Mucosa of gallbladder (tissue), 1 donor: ENCODE data around the gene EDC4. TPM values are rescaled to one million over a fixed set of nuclear protein-coding genes. Genes with fewer than 3 reads are reported as not detected.
"Not testable (repeated sequence)": the region's sequence is repeated elsewhere in the genome, so short reads cannot be mapped to it uniquely, and the experiment has no call there.

Experiments
- DNase-seq: peaks from one replicate; pipeline ENCODE4 v3.0.0-alpha.2; 2020; ENCODE audit warnings: low spot score
- total RNA-seq: library from RNA; stranded (reverse); gene quantifications from one replicate; pipeline ENCODE4 v1.2.1, GENCODE V29; 2021
- donor health status: DM: no; HTN: no; CAD: no.

Gene EDC4
- total RNA-seq, 1 donor from 2014 or later: 59.5 TPM

DNA sequence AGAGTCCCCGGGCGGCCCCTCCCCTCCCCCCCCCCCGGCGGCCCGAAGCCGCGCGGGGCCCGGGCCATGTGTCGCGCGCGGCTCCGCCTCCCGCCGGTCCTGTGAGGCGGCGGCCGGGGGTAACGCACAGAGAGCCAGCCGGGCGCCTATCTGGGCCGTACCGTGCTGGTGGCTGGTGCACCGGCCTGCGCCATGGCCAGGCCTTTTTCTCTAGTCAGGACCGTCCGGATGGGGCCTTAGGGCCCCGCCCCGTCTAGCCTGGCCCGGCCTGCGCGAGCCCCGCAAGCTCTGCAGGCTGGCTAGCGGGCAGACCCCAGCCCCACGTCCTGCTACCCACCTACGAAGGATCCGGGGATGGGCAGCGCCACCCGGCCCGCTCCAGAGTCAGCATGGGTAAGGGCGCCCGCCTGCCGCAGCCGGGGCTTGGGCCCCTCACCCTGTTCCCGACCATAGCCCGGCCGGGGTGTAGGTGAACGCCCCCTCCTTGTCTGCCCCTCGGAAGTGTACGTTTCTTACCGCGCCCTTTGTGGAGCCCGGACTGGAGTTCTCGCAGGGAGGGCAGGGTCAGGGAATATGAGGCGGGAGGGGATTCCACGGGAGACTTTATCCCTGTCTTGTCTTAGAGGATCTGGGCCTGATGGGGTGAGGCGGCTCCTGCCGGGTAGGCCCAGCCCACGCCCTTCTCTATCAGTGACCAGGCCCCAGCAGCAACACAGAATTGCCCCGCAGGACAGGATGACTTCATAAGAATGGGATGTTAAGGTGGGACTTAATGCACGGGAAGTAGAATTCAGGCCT lies 25.6 kb upstream of the EDC4 start, which contains the start of gene CENPT:
CENPT (minus strand) TSS at position 630 of the 798 bp plus-strand sequence. CDS start 13,834 bp downstream, outside the sequence.
- no peak for DNase-seq

DNA sequence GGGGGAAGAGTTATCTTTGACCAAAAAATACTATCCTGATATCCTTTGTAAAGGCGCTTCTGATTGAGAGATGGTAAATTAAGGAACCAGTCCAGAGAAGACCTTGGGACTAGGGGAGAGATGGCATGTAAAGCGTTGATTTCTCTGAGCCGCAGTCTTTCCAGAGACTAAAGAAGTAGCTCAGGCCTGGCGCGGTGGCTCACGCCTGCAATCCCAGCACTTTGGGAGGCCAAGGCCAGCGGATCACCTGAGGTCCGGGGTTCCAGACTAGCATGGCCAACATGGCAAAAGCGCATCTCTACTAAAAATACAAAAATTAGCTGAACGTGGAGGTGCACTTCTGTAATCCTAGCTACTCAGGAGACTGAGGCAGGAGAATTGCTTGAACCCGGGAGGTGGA lies 24.7 kb upstream of the EDC4 start:
- DNase-seq: no peak

DNA sequence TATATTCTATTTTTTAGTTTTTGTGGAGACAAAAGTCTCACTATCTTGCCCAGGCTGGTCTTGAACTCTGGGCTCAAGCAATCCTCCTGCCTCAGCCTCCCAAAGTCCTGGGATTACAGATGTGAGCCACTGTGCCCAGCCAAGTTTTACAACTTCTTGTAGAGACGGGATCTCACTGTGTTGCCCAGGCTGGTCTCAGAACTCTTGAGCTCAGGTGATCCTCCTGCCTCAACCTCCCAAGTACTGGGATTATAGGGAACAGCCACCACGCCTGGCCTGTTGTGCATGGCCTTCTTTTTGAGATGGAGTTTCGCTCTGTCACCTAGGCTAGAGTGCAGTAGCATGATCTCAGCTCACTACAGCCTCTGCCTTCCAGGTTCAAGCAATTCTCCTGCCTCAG lies 19.2 kb upstream of the EDC4 start:
- DNase-seq: no peak

DNA sequence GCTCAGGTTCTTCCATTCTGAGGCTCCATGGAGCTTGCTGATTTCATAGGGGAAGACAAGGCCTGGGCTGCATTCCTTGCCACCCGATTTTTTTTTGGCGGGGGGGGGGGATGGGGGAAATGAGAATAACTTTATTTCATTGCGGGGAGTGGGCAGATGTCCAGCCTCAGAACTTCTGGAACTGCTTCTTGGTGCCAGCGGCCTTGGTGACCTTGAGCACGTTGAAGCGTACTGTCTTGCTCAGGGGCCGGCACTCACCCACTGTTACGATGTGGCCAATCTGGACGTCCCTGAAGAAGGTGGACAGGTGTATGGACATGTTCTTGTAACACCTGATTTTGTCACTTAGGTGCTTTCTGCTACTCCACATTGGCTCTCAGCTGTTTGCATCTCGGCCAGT lies 17.1 kb upstream of the EDC4 start:
- DNase-seq: no peak

DNA sequence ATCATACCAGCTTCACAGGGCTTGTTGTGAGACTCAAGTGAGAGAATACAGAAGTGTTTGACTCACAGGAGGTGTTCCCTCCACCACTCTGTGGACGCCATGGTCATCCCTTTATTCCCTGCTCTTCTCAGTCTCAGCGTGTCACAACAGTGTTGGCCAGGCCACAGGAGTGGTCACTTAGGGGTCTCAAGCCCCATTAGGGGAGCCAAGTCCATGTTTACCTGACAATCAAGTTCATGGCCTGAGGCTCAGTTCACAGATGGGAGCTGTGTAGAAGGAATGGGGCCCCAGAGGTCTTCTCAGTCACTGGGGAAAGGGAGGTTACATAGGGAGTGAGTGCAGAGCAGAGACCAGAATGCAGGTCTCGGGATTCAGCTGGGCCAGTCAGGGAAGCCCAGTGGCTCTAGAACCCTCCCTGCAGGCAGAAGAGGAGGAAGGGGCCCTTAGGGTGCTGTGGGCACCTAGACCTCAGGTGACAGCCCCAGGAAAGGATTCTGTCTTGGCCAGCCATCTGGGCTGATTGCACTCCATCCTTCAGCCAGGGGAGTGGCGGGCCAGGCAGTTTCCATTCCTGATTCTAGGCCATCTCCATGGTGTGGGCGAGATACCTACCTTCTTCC lies 15.8 kb upstream of the EDC4 start:
- DNase-seq: no peak

DNA sequence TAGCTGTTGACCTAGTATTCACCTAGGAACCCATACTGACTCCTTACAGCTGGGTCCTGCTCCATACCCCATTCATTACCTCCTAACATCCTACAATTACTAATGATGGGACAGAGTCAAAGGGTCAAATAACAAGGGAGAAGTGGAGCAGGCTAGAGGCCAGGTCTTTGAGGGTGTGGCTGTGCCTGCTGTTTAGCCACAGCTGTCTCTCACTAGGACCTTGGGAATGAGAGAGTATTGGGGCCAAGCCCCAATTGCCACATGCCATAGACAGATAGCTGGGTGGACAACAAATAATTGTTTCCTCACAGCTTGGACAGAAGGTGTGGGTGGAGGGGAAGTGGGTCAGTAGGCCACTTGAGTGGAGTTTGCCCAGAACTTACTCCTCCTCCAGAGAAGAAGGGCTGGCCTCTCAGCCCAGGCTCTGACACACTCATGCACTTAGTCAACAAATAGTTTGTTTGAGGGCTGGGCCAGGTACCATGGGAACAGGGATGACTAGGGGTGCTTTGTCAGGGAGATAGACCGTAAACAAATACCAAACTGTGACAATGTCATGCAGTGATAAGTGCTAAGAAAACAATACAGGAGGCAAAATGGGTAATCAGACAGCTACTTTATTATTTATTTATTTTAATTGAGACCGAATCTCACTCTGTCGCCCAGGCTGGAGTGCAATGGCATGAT lies 15.2 kb upstream of the EDC4 start:
- DNase-seq: peak; percentile 77

DNA sequence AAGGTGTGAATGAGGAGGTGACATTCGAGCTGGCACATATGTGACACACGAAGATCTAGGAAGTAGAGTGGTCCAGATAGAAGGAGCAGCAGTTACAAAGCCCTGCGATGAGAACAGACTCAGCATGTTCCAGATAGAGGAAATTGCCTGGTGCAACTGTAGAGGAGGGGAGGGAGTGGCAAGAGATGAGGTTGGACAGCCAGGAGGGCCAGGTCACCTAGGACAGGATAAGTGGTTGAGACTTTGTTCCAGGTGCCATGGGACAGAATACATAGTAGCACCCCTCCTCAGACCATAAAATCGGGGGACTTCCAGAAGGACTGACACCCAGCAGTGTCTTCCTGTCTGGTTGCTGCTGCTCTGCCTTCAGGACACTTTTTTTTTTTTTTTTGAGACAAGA lies 14.4 kb upstream of the EDC4 start:
- DNase-seq: no peak

DNA sequence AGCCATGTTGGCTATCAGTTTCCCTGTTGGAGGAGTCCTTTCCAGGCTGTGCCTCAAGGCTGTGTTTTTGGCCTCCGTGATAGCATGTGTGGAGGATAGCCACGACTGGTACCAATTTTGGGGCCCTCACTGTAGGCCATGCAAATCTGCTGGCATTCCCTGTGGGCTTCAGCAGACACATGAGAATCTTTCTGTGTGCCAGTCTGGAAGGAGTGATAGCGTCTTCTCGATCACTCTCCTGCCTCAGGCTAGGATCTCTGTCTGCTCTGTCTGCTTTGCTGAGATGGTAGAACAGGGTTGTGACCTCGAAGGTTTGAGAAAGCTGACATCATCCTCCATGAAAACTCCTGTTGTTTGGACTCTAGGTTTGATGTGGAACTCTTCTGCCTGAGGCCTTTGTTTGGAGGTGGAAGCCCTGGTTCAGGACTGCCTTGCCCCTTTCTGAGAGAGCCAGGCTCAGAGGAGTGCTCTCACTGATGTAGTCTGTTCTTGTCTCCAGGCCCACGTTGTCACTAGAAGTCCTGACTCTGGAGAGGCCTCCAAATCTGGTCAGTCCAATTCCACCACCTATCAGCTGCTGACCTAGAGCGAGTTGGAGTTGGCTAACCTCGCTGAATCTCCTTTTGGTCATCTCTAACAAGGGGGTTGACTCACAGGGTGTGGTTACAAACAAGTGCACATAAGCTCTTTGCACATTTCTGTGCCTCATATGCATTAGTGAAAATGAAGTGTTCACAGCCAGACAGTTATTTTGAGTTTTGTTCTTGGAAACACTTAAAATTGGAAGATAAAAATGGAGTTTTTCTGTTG lies 12.1 kb upstream of the EDC4 start:
- DNase-seq: no peak

DNA sequence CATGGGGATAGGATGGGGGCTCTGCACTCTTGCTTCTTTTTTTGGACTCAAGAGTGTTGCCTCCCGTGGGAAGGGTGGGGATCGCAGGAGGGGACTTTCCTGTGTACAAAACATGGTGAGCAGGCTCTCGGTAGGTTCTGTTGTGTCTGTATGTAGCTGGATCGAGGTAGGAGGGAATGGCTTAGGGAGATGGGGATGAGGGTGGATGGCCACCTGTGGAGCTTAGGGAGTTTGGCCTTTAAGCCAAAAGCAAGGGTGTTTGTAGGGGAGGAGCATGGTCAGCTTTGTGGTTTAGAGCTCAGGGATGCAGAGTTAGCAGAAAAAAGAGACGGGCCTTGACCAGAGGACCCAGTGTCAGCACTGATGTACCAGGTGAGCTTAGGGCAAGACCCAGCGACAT lies 11.0 kb upstream of the EDC4 start:
- no peak for DNase-seq

DNA sequence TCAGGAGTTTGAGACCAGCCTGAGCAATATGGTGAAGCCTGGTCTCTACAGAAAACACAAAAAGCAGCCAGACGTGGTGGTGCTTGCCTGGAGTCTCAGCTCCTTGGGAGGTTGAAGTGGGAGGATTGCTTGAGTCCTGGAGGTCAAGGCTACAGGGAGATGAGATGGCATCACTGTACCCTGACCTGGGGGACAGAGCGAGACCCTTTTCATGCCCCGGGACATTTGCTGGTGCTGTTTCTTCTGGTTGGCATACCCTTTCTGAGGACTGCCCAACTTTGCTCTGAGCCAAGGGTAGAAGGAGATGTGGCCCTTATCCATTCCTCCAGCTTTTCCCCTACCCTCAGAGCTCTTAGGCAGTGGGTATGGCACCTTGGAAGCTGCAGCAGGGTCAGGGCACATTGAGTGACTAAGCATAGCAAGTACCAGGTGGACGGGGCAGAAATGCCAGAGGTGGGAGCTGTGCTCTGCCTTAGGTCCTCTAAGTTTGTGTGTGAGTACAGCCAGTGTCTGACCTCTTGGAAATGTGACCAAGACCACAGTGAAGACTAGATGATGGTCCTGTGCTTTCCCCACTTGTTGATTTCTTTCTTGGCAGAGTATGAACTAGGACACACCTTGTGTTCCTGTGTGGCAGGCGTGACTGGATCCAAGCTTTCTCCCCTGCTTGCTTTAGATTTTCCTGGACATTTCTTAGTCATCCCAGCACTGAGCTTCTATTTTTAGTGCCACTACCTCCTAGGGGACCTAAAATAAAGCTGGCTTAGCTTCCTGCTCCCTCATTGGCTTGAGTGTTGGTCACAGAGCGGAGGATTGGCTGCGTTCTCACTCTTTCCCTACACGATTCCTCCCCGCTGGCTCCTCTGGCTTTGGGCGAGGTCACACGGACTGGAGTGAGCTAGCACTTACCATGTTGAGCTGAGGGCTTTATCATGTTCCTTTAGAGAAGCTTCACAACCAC lies 9.9 kb upstream of the EDC4 start:
- no peak for DNase-seq

DNA sequence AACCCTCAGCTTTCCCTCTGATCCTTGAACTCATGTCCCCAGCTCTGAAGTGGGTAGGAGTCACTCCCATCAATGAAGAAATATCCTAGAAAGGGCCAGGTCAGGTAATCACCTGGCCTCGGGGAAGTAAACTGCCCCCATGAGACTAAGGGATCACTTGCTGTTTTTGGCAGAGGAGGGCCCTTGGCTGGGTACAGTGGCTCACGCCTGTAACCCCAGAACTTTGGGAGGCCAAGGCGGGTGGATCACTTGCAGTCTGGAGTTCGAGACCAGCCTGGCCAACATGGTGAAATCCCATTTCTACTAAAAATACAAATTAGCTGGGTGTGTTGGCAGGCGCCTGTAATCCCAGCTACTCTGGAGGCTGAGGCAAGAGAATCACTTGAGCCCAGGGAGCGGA lies 8.8 kb upstream of the EDC4 start:
- DNase-seq: not testable (repeated sequence)

DNA sequence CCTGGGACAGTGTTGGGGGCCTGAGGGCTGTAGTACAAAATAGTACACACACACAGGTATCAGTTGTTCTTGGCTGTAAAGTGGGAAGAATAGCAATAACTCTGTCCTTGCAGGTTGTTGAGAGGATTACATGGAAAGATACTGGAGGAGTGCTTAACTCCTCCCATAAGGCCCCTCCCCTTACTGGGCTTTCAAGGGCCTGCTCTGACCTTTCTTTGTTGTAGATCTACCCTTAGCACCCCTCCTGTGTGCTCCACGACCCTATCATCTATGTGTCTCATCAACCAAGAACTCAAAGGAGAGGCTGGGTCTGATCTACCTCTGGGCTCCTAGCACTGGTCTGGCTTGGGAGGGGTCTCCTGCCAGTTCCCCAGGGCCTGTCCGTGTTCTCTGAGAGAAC lies 8.3 kb upstream of the EDC4 start:
- no peak for DNase-seq

DNA sequence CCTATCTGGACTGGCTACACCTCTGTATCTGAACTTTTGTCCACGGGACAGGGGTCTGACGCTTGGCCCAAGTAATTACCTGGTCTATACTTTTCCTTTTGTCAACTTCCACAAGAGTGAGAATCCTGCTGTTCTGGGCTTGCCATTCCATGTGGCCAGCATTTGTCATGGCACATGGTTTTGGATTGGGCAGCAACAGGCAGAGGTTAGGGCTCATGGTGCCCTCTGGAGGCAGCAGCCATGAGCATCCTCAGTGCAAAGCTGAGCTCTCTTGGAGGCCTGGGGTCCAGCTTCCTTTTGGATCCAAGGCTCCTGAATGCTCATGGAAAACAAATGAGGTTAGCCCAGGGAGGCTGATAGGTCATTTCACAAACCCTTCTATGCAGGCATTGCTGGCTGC lies 7.5 kb upstream of the EDC4 start:
- DNase-seq: no peak

DNA sequence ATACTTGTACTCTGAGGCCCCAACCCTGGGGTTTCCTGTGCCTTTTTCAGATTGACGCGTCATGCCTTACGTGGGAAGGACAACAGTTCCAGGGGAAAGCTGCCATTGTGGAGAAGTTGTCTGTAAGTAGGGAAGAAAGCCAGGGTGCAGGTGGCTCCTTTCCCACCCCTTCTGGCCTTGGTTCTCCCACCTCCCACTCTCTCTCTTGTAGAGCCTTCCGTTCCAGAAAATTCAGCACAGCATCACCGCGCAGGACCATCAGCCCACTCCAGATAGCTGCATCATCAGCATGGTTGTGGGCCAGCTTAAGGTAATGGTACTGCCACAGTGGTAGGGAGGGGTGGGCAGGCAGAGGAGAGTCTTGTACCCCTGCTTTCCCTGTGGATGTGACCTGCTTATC lies 4.6 kb upstream of the EDC4 start:
- no peak for DNase-seq

DNA sequence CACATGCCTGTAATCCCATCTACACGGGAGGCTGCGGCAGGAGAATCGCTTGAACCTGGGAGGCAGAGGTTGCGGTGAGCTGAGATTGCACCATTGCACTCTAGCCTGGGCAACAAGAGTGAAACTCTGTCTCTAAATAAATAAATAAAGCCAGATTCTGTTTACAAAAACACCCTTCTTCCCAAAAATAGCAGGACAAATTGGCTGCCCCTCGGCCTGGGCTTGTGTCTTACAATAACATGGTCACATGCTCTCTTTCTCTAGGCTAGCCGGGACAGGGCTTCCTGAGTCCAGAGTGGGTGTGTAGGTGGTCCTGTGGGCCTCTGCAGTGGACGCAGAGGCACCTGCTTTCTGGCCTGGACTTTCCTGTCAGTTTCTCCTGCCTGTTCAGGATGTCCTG lies 3.2 kb upstream of the EDC4 start:
- DNase-seq: no peak

DNA sequence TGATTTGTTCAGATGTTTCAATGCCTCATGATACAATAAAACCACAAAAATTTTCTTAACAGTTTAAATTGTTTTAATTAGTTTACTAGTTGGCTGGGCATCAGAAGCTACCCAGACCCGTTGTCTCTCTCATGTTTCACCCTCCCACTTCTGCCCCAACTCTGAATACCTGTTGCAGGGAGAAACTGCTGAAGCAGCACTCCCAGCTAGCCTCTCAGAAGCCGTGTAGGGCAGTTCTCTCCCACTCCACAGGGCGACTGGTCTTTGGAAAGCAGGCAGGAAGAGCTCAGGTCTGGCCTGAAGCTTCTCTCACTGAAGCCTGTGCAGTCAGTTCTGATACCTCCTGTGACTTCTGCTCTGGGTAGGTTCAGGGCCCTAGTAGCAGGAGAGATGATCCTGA lies 1.6 kb upstream of the EDC4 start:
- no peak for DNase-seq

DNA sequence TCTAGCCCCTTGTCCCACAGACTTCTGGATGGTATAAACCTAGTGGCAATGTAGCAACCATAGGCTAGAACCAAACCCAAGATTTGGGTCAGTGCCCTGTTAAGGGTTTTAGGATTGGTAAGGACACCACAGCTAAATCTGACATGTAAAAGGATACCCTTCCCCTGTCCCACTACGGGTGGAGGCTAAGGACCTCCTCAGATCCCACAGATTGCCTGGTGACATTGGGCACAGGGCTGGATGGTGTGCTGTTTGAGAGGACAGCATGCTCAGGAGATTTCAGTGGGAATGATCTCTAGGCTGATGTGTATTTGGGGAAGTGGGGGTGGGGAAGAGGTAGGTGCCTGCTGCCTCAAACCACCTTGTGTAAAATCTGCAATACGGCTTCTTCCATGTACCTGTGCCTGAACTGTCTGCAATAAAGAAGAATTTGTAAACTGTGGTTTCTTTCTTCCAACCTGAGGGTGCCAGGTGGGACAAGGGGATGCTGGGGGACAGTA lies 671 bp upstream of the EDC4 start:
- DNase-seq: no peak

DNA sequence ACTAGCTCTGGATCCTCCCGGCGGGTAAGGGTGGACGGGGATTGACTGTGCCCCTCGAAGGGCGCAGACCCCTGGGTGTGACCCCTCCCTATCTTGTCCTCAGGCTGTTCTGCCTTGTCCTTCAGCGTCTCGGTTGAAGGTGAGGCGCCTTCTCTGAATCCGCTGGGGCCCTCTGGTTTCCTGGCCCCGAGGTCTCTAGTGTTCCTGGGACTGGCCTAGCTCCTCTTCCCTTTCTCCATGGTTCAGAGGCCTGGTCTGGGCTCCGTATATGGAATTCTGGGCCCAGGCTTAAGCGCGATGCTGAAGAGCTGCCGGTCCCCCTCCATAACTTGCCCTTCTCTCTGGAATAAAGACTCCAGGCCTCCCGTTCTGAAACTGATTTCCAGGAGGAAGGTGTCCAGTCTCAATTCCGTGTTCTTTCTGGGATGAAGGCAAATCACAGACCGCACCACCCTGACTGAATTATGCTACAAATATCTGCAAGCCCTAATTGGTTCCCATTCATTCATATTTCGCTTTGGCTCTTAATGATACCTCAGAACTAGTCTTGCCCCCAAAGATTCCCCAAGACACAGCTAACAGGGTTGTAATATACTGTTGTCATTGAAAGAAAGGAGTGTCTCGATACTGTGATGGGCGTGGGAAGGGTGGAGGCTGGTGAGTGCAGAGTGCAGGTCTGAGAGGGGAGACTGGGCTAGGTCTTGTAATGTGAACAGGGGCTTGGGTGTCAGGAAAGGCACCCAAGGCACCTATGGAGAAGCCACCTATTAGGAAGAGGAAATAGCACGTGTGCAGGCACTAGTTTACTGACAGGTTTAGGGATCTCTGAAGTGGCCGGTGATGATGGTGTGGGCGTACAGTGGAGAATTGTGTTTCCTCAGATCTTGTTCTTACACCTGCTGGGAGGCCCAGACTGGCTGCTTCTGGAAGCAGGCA lies 851 bp downstream of the EDC4 start:
- DNase-seq: no peak

DNA sequence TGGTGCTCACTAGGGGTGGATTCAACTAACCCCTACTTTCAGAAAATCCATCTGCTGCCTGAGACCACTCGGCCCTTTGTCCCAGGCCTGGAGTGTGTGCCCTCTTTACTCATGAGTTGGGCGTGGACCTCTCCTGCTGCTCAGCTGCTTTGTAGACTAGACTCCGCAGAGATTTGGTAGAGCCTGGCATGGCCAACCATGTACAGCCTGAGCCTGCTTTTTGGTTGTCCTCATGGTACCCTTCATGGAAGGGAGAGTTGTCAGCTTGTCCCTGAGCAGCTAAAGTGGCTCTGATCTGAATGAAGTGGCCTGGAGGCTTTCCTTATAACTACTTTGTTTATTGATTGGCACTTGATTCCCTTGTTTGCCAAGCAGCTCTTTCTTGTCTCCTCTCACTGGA lies 1.5 kb downstream of the EDC4 start:
- no peak for DNase-seq

DNA sequence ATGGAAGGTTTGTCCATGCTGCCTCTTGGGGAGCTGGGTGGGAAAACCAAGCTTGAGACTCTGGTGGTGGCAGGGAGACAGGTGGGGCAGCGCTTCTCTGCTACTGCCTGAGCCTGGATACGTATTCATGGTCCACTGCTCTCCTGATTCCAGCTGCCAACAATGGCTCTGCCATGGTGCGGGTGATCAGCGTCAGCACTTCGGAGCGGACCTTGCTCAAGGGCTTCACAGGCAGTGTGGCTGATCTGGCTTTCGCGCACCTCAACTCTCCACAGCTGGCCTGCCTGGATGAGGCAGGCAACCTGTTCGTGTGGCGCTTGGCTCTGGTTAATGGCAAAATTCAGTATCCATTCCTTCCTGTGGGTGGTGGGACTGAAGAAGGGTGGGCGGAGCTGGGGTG lies 4.2 kb downstream of the EDC4 start:
- DNase-seq: no peak
